Right hindlimb (tissue), 1 donor: Measurements from ENCODE around the gene MARCHF3.

ENCODE experiments used
- DNase-seq: peaks from one replicate; pipeline ENCODE4 v3.0.0-alpha.2; 2018

MARCHF3 gene

DNA sequence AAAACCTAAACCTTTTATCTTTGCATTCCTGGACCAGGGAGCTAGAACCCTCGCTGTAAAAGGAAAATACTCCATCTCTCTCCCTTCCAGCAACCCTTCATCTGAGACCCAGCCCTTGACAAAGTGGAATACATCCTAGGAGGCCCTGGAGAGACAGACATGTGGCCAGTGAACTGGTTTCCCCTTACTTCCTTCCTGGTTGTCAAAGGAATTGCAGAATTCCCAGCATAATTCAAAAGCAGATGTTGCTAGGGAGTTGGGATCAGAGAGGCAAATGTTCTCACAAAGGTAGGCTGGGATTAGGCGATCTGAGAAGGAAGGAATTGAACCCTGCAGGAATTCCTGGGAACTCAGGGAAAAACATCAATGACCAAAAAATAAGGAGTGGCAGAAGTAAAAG, 80.9 kb downstream of the MARCHF3 start:
- DNase-seq, result no peak

GRCh38 chr5:126948453-126948852, 81.9 kb downstream of the MARCHF3 start:
- DNase-seq, result no peak

- DNase-seq, result no peak
Observed at GRCh38 chr5:126948011-126948355, 82.4 kb downstream of the MARCHF3 start.

GRCh38 chr5:126947146-126948010, 83.0 kb downstream of the MARCHF3 start:
- no peak for DNase-seq

DNA sequence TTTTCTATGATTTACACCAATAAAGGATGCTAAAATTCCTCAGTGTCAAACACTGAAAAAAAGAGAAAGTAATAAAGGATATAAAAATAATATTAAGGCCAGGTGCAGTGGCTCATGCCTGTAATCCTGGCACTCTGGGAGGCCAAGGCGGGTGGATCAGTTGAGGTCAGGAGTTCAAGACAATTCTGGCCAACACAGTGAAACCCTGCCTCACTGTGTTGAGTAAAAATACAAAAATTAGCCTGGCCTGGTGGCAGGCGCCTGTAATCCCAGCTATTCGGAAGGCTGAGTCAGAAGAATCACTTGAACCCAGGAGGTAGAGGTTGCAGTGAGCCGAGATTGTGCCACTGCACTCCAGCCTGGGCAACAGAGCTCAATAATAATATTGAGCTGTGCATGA, 87.5 kb downstream of the MARCHF3 start:
- DNase-seq, result peak; percentile 28

DNA sequence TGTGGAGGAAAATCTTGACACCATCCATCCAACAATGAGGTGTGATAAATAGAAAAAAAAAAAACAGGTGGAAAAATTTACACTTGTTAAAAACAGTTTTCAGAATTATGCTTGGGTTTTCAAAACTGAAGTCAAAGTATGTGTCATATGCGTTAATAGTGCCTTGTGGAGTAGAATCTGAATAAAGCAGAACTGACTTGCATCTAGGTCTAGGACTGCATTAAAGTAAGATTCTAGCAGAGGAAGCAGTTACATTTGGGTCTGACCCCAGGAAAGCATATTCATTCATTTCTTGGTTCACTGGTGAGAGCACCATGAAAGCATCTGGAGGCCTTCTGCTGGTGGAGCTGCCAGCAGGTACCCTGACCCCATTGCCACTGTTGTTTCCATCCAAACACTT, 89.0 kb downstream of the MARCHF3 start:
- DNase-seq, result no peak

GRCh38 chr5:126939887-126940286, 90.5 kb downstream of the MARCHF3 start:
- DNase-seq, result no peak

- no peak for DNase-seq
Observed at GRCh38 chr5:126938466-126938865, 91.9 kb downstream of the MARCHF3 start.

DNA sequence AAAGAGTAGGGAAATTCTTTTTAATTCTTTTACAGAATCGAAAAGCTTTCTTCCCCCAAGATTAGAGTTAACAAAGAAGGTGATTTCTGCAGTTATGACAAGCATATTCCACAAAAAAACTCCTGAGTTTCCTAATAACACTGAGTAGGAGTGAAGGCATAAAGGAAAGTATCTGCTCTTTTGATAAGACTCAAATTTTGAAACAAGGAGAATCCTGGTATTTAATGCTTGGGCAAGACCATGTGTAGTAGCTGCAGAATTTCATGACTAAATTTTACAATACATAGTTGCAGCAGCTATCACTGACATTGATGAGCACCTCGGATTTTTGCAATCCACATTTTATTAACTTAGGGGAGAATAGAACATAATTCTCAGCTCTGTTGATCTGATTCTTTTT, 92.6 kb downstream of the MARCHF3 start:
- DNase-seq, result no peak

DNA sequence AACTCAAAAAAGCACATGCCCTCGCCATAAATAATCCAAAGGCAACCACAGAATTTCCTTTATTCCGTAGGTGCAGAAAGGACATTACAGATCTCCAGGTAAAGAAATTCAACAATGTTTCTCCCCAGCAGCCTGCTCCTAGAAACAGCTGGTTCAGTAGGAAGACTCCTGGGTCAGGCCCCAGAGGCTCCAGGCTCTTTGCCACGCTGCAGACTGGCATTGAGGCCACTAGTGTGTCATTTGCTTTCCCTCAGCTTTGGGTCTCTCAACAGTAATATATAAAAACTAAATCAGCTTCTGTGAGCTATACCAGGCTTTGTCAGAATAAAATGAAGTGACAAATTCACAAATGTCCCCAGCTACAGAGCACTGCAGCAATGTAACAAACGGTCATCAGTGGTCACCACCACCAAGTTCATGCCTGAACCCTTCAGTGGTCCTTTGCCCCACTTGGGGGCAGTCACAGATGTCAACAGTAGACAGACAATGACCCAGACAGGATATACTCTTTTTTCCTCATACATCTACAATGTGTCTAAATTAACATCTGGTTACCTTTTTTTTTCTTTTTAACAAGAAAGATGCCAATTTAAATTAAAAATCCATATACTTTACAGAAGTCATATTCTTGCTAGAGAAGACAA, 93.5 kb downstream of the MARCHF3 start:
- no peak for DNase-seq

DNA sequence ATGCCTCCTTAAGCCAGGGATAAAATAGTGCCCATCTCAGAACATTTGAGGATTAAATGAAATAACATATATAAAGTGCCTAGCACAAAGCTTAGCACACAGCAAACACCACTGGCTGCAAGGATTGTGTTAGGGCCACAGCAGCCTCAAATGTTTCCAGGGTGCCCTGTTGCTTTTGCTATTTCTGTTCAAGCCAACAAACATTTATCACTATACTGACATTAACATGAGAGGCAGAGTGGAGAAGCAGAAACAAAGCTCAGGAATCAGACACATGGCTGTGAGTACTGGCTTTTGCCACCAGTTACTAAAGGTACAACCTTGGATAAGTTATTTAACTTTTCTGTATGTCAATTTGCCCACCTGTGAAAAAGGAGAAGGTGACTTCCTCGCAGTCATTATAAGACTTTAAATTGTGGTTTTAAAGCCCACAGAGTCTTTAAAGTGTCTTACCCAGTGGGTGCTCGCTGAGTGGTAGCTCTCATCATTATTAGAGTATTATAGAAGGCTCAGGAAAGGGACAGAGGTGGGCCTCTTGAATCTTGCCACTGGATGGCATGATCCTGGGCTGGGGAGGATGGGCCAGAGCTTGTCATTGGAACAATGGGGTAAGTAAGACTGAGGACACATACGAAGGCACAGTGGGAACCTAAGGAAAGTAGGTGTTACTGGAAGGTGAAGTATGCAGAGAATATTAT, 98.2 kb downstream of the MARCHF3 start:
- DNase-seq, result no peak

DNA sequence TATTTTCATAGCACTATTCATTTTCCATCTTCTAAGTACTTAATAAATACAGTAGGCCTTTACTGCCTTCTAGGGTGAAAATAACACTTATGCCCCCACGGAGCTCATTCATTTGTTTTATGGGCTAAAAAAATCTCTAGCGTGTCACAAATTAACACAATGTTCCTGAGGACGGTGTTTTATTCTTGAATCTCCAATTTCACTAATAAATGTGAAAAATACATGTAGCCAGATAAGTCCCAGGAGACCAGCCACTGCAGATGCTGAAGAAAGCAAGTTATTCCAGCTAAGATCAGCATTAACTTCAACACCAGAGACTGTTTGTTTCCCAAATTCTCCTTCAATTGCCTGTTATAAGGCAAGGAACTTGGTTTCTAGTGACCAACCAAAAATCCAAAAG, 102.3 kb downstream of the MARCHF3 start:
- DNase-seq, result no peak

- no peak for DNase-seq
Observed at GRCh38 chr5:126927429-126927828, 102.9 kb downstream of the MARCHF3 start.

DNA sequence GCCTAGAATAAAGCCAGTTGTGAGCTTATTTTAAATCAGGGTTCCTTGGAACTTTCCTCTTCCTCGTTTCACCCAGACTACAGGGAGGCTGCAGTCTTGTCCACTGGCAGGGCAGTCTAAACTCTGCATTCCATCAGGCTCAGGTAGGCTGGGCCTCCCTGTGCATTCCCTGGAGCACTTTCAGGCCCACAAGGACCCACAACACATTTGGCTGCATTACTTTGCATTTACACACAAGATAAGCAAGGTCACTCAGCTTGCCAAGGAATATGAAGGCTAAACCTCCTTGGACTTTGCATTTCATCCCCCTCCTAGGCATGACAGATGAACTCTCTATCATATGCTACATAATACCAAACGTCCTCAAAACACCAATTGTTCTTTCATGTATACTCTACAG, 104.2 kb downstream of the MARCHF3 start:
- DNase-seq, result no peak

DNA sequence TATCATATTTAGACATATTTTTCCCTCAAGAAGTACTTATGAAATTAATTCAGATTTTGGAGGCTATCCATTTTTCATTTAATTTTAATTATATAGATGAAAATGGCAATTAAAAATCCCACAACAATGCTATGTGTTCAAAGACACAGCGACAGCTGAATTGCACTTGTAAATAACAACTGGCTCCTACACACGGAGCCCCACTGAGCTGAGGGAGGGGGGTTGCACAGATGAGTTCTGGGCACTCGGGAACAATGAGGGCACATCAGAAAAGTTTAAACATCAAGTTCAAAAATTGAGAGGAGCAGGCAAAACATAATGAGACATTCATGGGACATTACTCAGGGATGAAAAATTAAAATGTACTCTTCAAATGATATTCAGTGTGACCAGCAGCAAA, 104.9 kb downstream of the MARCHF3 start:
- no peak for DNase-seq

- DNase-seq, result no peak
Observed at GRCh38 chr5:126924331-126925033, 105.9 kb downstream of the MARCHF3 start.

- no peak for DNase-seq
Observed at GRCh38 chr5:126921241-126922091, 108.9 kb downstream of the MARCHF3 start.

GRCh38 chr5:126920291-126920690, 110.1 kb downstream of the MARCHF3 start:
- DNase-seq, result peak; percentile 86

DNA sequence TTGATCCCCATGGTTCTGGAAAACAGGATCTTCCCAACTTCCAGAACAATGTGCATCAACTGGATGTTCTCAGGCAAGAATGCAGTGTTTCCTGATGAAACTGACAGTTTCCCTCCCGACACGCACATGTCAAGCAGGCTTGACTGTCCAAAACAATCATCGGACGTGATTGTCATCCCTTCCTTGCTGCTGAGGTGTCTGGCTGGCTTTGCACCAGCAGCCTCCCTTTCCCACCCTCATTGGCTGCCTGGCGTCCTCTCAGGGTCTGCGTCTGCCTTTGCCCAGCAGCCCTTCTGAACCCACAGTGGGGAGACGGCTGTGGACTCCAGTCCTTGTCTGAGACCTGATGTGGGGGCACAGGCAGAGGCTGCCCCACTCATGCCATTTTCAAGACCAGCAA, 110.8 kb downstream of the MARCHF3 start:
- DNase-seq, result peak; percentile 37

- DNase-seq, result no peak
Observed at GRCh38 chr5:126918615-126918957, 111.8 kb downstream of the MARCHF3 start.

DNA sequence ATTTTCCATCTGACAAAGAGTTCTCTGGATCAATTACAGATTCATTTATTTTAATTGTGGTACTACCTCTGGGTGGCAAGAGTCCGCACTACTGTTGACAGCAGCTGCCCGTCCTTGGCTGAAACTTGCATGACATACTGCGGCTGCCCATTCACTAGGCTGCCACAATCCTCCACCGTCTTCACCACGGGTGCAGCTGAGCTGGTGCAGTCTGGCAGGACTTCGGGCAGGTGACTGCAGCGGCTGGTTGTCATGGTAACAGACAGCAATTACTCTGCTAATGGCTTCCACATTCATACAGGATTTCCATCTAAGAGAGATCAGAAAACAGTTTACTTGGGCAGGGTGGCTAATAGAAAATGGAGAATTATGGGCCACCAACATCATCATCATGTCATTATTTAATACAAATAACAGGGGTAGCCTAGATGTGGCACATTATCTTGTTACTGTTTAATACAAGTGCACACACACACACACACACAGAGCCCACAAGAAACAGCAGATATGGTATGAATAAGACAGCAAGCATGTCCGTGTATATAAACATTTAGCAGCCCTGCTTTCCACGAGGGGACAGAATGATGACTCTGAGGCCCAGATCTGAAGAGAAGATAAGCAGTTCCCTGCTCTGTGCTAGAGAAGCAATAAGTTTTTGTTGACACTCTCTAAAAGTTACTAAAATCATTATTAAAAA, 112.3 kb downstream of the MARCHF3 start:
- DNase-seq, result peak; percentile 52

DNA sequence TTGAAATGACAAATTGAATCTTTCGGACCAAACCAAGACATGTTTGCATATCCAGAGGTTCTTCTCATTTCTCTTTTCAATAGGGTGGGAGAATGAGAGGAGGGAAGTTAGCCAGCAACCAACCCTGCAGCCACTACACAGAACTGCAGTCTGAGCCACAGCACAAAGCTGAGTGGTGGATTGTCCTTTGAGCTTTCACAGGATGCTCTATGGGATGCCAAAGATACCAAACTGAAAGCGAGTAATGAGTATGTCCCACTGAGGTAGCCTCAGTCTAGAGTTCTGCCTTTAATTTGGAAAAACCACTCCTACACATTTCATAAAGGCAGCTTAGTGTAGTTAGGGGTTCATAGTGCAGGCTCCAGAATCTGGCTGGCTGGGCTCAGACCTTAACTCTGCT, 114.9 kb downstream of the MARCHF3 start:
- no peak for DNase-seq
